HEK293T (cell line): ENCODE measurements around the gene TMEM87B.

Source experiments
- CTCF ChIA-PET: fragments of 350-600 bp; formaldehyde crosslinking; extraction: SDS; loops from one replicate; lab custom pipeline; 2021; ENCODE audit warnings: antibody characterized with exemption, inconsistent platforms; lab: Yijun Ruan, JAX
- POLR2A ChIA-PET: fragments of 350-600 bp; formaldehyde crosslinking; extraction: SDS; loops from one replicate; lab custom pipeline; 2020; ENCODE audit warnings: antibody characterized with exemption, inconsistent platforms; lab: Yijun Ruan, JAX
- DNase-seq: peaks from one replicate; pipeline ENCODE4 v3.0.0; 2012; ENCODE audit warnings: mixed read lengths; ENCODE audit errors: extremely low spot score
- ARNT ChIP-seq: fragments of 450-650 bp; IDR thresholded peaks from 2 replicates; pipeline ENCODE4 v1.6.1; 2017; ENCODE audit warnings: mild to moderate bottlenecking
- BHLHE40 ChIP-seq: fragments of 450-650 bp; IDR thresholded peaks from 2 replicates; pipeline ENCODE4 v1.6.1; 2016; ENCODE audit warnings: mild to moderate bottlenecking, moderate library complexity, borderline replicate concordance
- CTBP1 ChIP-seq: fragments of 450-650 bp; IDR thresholded peaks from 2 replicates; pipeline ENCODE4 v1.6.1; 2016; ENCODE audit warnings: borderline replicate concordance
- ELF4 ChIP-seq: fragments of 450-650 bp; IDR thresholded peaks from 2 replicates; pipeline ENCODE4 v1.6.1; 2017; ENCODE audit warnings: antibody characterized with exemption
- FOXA1 ChIP-seq: fragments of 450-650 bp; IDR thresholded peaks from 2 replicates; pipeline ENCODE4 v1.6.1; 2016; ENCODE audit warnings: mild to moderate bottlenecking
- FOXK2 ChIP-seq: fragments of 450-650 bp; IDR thresholded peaks from 2 replicates; pipeline ENCODE4 v1.6.1; 2016; ENCODE audit warnings: mild to moderate bottlenecking
- FOXM1 ChIP-seq: fragments of 450-650 bp; IDR thresholded peaks from 2 replicates; pipeline ENCODE4 v1.6.1; 2017; ENCODE audit warnings: mild to moderate bottlenecking, borderline replicate concordance
- HDGF ChIP-seq: fragments of 450-650 bp; IDR thresholded peaks from 2 replicates; pipeline ENCODE4 v1.6.1; 2017; ENCODE audit warnings: antibody characterized with exemption, borderline replicate concordance
- L3MBTL2 ChIP-seq: fragments of 450-650 bp; conservative IDR thresholded peaks from 2 replicates; pipeline ENCODE4 v1.6.1; 2016; ENCODE audit warnings: mild to moderate bottlenecking
- LEF1 ChIP-seq: fragments of 450-650 bp; IDR thresholded peaks from 2 replicates; pipeline ENCODE4 v1.6.1; 2017; ENCODE audit warnings: mild to moderate bottlenecking, borderline replicate concordance
- NFRKB ChIP-seq: fragments of 450-650 bp; IDR thresholded peaks from 2 replicates; pipeline ENCODE4 v1.6.1; 2016; ENCODE audit warnings: mild to moderate bottlenecking, moderate library complexity
- PKNOX1 ChIP-seq: fragments of 450-650 bp; IDR thresholded peaks from 2 replicates; pipeline ENCODE4 v1.6.1; 2016
- SP1 ChIP-seq: fragments of 450-650 bp; IDR thresholded peaks from 2 replicates; pipeline ENCODE4 v1.6.1; 2017
- SUZ12 ChIP-seq: fragments of 450-650 bp; IDR thresholded peaks from 2 replicates; pipeline ENCODE4 v1.6.1; 2016; ENCODE audit warnings: mild to moderate bottlenecking
- TARDBP ChIP-seq: fragments of 450-650 bp; IDR thresholded peaks from 2 replicates; pipeline ENCODE4 v1.6.1; 2016
- ZNF384 ChIP-seq: fragments of 450-650 bp; IDR thresholded peaks from 2 replicates; pipeline ENCODE4 v1.6.1; 2016

TMEM87B gene

GRCh38 chr2:112165296-112165695 lies 110.2 kb downstream of the TMEM87B start:
- ChIA-PET CTCF (no interaction called here), POLR2A (no interaction called here)
- TF ChIP-seq L3MBTL2, result no peak
- no peak for DNase-seq

GRCh38 chr2:112166806-112167499 lies 111.9 kb downstream of the TMEM87B start:
- TF ChIP-seq TARDBP (no peak), SP1 (no peak), FOXK2 (no peak), ZNF384 (no peak), LEF1 (no peak), NFRKB (no peak), PKNOX1 (no peak), CTBP1 (no peak), HDGF (no peak), FOXM1 (no peak), L3MBTL2 (no peak)
- POLR2A ChIA-PET, result no interaction called here
- no peak for DNase-seq
- CTCF ChIA-PET, result no interaction called here

GRCh38 chr2:112168422-112169124 lies 113.5 kb downstream of the TMEM87B start:
- TF ChIP-seq SUZ12 (no peak), ZNF384 (no peak), TARDBP (no peak), FOXA1 (no peak), BHLHE40 (no peak), NFRKB (no peak), FOXK2 (no peak), PKNOX1 (no peak), FOXM1 (no peak), HDGF (no peak), SP1 (no peak), LEF1 (no peak), L3MBTL2 (no peak), ARNT (no peak), ELF4 (no peak), CTBP1 (no peak)
- POLR2A ChIA-PET, result no interaction called here
- no peak for DNase-seq
- CTCF ChIA-PET, result no interaction called here
